ENCODE results near the gene FBLN1. TPM values are rescaled to one million over a fixed set of nuclear protein-coding genes. Genes with fewer than 3 reads are reported as not detected.
"Not testable (repeated sequence)": the region's sequence is repeated elsewhere in the genome, so short reads cannot be mapped to it uniquely, and the experiment has no call there.

FBLN1 gene
- total RNA-seq, 8 experiments from 2014 or later, result 1.2 to 67.4 (median 4.5) TPM

DNA sequence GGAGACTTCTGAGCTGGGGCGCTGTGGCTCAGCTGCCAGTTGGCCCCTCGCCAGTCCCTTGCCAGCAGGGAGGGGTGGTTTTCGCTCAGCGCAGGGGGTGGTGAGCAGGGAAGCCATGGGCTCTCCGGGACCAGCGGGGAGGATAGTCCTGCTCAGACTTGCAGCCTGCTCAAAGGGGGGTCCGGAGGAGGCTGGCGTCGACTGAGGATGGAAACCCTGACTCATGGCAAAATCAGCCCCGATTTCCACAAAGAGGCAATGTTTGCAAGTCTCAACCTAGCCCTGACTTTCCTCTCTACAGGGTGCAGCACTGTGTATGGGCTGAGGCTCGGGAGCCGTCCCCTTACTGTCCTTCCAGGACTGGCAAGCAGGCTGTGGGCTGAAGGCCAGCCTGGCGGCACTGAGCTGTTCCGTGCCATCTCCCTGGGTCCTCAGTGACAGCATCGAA is 35.1 kb downstream of the FBLN1 start:
- peak in 7 of 8 experiments; percentile 25 to 61 (median 49) for ATAC-seq (replicated peaks in 6 of 8)
- Histone ChIP-seq H3K27ac (no peak overlapping the region), H3K4me1 (replicated peaks in 1 of 2) (peaks cover under 1 to 12% of the 10 kb centered on the region in 2 donors), H3K4me3 (no peak overlapping the region)
- WGBS, 10 experiments, result 0 to 100% (median 94%) methylated on average over 1 to 3 of the region's 15 CpGs; no CpG with 5 or more reads in 5 of the 10 experiments
- in situ Hi-C loops (cut with MboI; ENCODE audit: low pct_unique_long_range_greater_than_20kb in 2 of 9, low sequenced_read_pairs in 9 of 9, unreplicated experiment in 9 of 9), result loop anchor here in 2 of 9 experiments (25.0 kb wide), 2 partner anchors 250 to 275 kb away; partner anchors contain the start of gene UPK3A (in 1 of the 2)

DNA sequence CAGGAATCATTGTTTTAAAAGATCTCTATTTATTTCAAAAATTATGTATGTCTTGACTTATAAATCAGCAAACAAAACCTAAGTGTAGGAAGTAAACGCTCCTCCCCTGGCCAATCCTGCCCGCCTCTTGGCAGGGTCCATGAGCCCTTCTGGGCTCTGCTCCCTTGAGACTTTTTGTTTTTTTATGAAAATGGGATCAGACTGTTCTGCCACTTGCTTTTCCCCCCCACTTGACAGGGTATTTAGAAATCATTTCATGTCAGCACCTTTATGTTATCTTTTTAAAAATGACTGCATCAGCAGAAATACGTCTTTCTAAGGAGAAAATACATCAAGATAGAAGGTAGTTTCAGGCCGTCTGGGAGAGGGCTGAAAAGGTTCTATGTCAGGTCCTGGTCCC is 35.6 kb downstream of the FBLN1 start:
- WGBS, 10 experiments, result 40 to 100% (median 92%) methylated on average over 1 to 4 of the region's 4 CpGs; no CpG with 5 or more reads in 2 of the 10 experiments
- in situ Hi-C loops (cut with MboI; ENCODE audit: low pct_unique_long_range_greater_than_20kb in 2 of 9, low sequenced_read_pairs in 9 of 9, unreplicated experiment in 9 of 9), result loop anchor here in 2 of 9 experiments (25.0 kb wide), 2 partner anchors 251 to 276 kb away; partner anchors contain the start of gene UPK3A (in 1 of the 2)
- Histone ChIP-seq H3K4me3 (no peak overlapping the region), H3K4me1 (replicated peaks in 1 of 2) (peaks cover 2 to 15% of the 10 kb centered on the region in 2 donors), H3K27ac (no peak overlapping the region)
- ATAC-seq (replicated peaks in 6 of 8), result no peak

DNA sequence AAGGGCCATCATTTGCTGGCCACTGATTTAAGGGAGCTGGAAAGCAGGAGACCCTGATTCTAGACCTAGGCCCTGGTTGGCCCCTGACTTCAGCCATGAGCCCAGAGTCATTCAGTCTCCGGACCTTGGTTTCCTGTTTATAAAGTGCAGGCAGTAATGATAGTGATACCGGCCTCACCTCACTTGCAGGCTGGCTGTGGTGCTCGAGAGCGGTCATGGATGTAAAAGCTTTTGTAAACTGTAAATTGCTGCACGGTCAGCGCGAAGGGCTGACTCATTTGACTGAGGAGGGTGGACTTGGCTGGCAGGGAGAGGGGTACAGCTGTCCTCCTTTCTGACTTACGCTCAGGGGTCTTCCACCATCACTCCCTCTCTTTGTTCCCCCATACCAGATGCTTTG is 37.4 kb downstream of the FBLN1 start:
- ATAC-seq (replicated peaks in 6 of 8), result peak in 2 of 8 experiments; percentile 30 to 46
- in situ Hi-C loops (cut with MboI; ENCODE audit: low pct_unique_long_range_greater_than_20kb in 2 of 9, low sequenced_read_pairs in 9 of 9, unreplicated experiment in 9 of 9), result loop anchor here in 2 of 9 experiments (25.0 kb wide), 2 partner anchors 253 to 278 kb away; partner anchors contain the start of gene UPK3A (in 1 of the 2)
- Histone ChIP-seq H3K27ac (no peak overlapping the region), H3K4me3 (no peak overlapping the region), H3K4me1 (replicated peaks in 1 of 2) (peaks cover 6 to 28% of the 10 kb centered on the region in 2 donors)
- 0 to 83% (median 78%) methylated on average over 1 to 7 of the region's 8 CpGs; no CpG with 5 or more reads in 3 of the 10 experiments for WGBS, 10 experiments

- in situ Hi-C loops (cut with MboI; ENCODE audit: low pct_unique_long_range_greater_than_20kb in 2 of 9, low sequenced_read_pairs in 9 of 9, unreplicated experiment in 9 of 9), result loop anchor here in 2 of 9 experiments (25.0 kb wide), 2 partner anchors 254 to 279 kb away; partner anchors contain the start of gene UPK3A (in 1 of the 2)
- 83 to 92% methylated on average over 2 to 4 of the region's 7 CpGs; no CpG with 5 or more reads in 8 of the 10 experiments for WGBS, 10 experiments
- no peak for ATAC-seq (replicated peaks in 6 of 8)
- Histone ChIP-seq H3K4me1 (replicated peaks in 1 of 2) (peaks cover 6 to 28% of the 10 kb centered on the region in 2 donors), H3K4me3 (no peak overlapping the region), H3K27ac (no peak overlapping the region)
Measured at GRCh38 chr22:45541382-45541979, 38.8 kb downstream of the FBLN1 start.

- H3K27ac ChIP-seq, result no peak overlapping the region
- WGBS, 10 experiments, result 60 to 100% (median 97%) methylated on average over 1 to 9 of the region's 19 CpGs; no CpG with 5 or more reads in 6 of the 10 experiments
Measured at GRCh38 chr22:45542001-45542520, 39.4 kb downstream of the FBLN1 start.

GRCh38 chr22:45542736-45543135 is 40.1 kb downstream of the FBLN1 start:
- in situ Hi-C loops (cut with MboI; ENCODE audit: low pct_unique_long_range_greater_than_20kb in 2 of 9, low sequenced_read_pairs in 9 of 9, unreplicated experiment in 9 of 9), result loop anchor here in 2 of 9 experiments (25.0 kb wide), 2 partner anchors 255 to 280 kb away; partner anchors contain the start of gene UPK3A (in 1 of the 2)
- not testable (repeated sequence) for ATAC-seq (replicated peaks in 6 of 8)

More at GRCh38 chr22:45542001-45542520, 39.4 kb downstream of the FBLN1 start:
- Histone ChIP-seq H3K4me3 (no peak overlapping the region), H3K4me1 (replicated peaks in 1 of 2) (peaks cover 6 to 28% of the 10 kb centered on the region in 2 donors)
- in situ Hi-C loops (cut with MboI; ENCODE audit: low pct_unique_long_range_greater_than_20kb in 2 of 9, low sequenced_read_pairs in 9 of 9, unreplicated experiment in 9 of 9), result loop anchor here in 2 of 9 experiments (25.0 kb wide), 2 partner anchors 255 to 280 kb away; partner anchors contain the start of gene UPK3A (in 1 of the 2)
- no peak for ATAC-seq (replicated peaks in 6 of 8)

DNA sequence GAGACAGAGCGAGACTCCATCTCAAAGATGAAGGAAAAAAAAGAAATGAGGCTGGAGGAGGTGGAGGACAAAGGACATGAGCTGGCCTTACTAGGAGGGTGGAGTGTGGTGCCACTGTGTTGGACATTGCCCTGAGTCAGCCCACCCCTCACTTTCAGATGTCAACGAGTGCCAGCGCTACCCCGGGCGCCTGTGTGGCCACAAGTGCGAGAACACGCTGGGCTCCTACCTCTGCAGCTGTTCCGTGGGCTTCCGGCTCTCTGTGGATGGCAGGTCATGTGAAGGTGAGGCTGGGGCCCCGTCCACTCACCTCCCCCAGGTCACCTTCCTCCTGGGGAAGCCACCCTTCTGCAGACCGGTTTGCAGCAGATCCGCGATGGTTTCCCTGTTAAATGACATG is 40.6 kb downstream of the FBLN1 start:
- peak overlapping the region; percentile 71 to 73 for H3K27ac ChIP-seq
- H3K4me3 ChIP-seq, result no peak overlapping the region
- in situ Hi-C loops (cut with MboI; ENCODE audit: low pct_unique_long_range_greater_than_20kb in 2 of 9, low sequenced_read_pairs in 9 of 9, unreplicated experiment in 9 of 9), result loop anchor here in 2 of 9 experiments (25.0 kb wide), 2 partner anchors 256 to 281 kb away; partner anchors contain the start of gene UPK3A (in 1 of the 2)
- peaks cover 6 to 28% of the 10 kb centered on the region in 2 donors for H3K4me1 ChIP-seq (replicated peaks in 1 of 2)
- ATAC-seq (replicated peaks in 6 of 8), result peak in 1 of 8 experiments; percentile 33
- 83 to 100% (median 98%) methylated on average over 1 to 5 of the region's 13 CpGs; no CpG with 5 or more reads in 6 of the 10 experiments for WGBS, 10 experiments

More at GRCh38 chr22:45542736-45543135, 40.1 kb downstream of the FBLN1 start:
- 88 to 100% (median 95%) methylated on average over 3 to 11 of the region's 13 CpGs; no CpG with 5 or more reads in 7 of the 10 experiments for WGBS, 10 experiments
- H3K27ac ChIP-seq, result peak overlapping the region in 1 of 2 donors; percentile 73
- H3K4me3 ChIP-seq, result not testable (repeated sequence)
- H3K4me1 ChIP-seq (replicated peaks in 1 of 2), result peaks cover 6 to 28% of the 10 kb centered on the region in 2 donors

GRCh38 chr22:45544588-45545170 is 42.0 kb downstream of the FBLN1 start:
- Histone ChIP-seq H3K27ac (no peak overlapping the region), H3K4me3 (no peak overlapping the region), H3K4me1 (replicated peaks in 1 of 2) (peaks cover 6 to 29% of the 10 kb centered on the region in 2 donors)
- no peak for ATAC-seq (replicated peaks in 6 of 8)
- in situ Hi-C loops (cut with MboI; ENCODE audit: low pct_unique_long_range_greater_than_20kb in 2 of 9, low sequenced_read_pairs in 9 of 9, unreplicated experiment in 9 of 9), result loop anchor here in 2 of 9 experiments (25.0 kb wide), 2 partner anchors 257 to 282 kb away; partner anchors contain the start of gene UPK3A (in 1 of the 2)
- WGBS, 10 experiments, result 73 to 100% (median 98%) methylated on average over 3 to 10 of the region's 12 CpGs; no CpG with 5 or more reads in 5 of the 10 experiments

DNA sequence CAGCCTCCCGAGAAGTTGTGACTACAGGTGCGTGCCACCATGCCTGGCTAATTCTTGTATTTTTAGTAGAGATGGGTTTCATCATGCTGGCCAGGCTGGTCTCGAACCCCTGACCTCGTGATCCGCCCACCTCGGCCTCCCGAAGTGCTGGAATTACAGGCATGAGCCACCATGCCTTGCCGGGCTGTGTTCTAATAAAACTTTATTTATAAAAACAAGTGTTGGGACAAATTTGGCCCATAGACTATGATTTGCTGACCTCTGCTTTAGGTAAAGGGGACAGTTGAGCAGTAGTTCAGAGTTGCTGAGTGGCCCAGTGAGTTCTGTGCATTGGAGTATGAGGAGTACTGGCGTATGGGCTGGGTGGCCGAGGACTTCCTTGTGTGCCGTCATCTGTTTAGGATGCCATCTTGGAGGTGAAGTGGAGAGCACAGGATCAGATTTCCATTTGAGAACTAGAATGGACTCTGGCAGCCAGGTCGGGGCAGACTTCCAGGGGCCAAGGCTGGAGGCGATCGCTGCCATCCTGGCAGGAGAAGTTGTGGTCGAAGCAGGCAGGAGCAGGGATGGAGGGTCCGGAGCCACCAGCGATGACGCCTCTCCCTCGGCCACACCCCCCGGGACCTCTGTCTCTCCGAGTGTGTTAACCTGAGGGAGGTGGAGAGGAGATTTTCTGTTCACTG is 43.8 kb downstream of the FBLN1 start:
- H3K4me1 ChIP-seq (replicated peaks in 1 of 2), result peaks cover 6 to 30% of the 10 kb centered on the region in 2 donors
- H3K4me3 ChIP-seq, result no peak overlapping the region
- in situ Hi-C loops (cut with MboI; ENCODE audit: low pct_unique_long_range_greater_than_20kb in 2 of 9, low sequenced_read_pairs in 9 of 9, unreplicated experiment in 9 of 9), result loop anchor here in 2 of 9 experiments (25.0 kb wide), 2 partner anchors 259 to 284 kb away; partner anchors contain the start of gene UPK3A (in 1 of the 2)
- no peak for ATAC-seq (replicated peaks in 6 of 8)
- WGBS, 10 experiments, result 80 to 100% (median 95%) methylated on average over 1 to 9 of the region's 21 CpGs; no CpG with 5 or more reads in 1 of the 10 experiments
- H3K27ac ChIP-seq, result no peak overlapping the region

DNA sequence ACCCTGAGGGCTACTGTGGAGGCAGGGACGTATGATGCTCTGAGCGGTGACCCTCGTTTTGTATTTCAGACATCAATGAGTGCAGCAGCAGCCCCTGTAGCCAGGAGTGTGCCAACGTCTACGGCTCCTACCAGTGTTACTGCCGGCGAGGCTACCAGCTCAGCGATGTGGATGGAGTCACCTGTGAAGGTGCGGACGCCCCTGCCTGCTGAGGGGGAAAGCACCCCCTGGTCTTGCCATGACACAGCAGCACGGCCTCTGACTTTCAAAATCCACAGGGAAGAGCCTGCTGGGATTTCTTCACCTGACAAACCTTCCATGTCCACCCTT is 44.3 kb downstream of the FBLN1 start:
- Histone ChIP-seq H3K4me3 (no peak overlapping the region), H3K27ac (no peak overlapping the region), H3K4me1 (replicated peaks in 1 of 2) (peaks cover 11 to 35% of the 10 kb centered on the region in 2 donors)
- in situ Hi-C loops (cut with MboI; ENCODE audit: low pct_unique_long_range_greater_than_20kb in 2 of 9, low sequenced_read_pairs in 9 of 9, unreplicated experiment in 9 of 9), result loop anchor here in 2 of 9 experiments (25.0 kb wide), 2 partner anchors 260 to 285 kb away; partner anchors contain the start of gene UPK3A (in 1 of the 2)
- 80 to 100% (median 84%) methylated on average over 1 to 9 of the region's 11 CpGs; no CpG with 5 or more reads in 5 of the 10 experiments for WGBS, 10 experiments
- no peak for ATAC-seq (replicated peaks in 6 of 8)

- WGBS, 10 experiments, result 47 to 100% (median 82%) methylated on average over 1 to 5 of the region's 6 CpGs; no CpG with 5 or more reads in 3 of the 10 experiments
- no peak for ATAC-seq (replicated peaks in 6 of 8)
- Histone ChIP-seq H3K27ac (no peak overlapping the region), H3K4me3 (no peak overlapping the region), H3K4me1 (replicated peaks in 1 of 2) (peaks cover 12 to 43% of the 10 kb centered on the region in 2 donors)
- in situ Hi-C loops (cut with MboI; ENCODE audit: low pct_unique_long_range_greater_than_20kb in 2 of 9, low sequenced_read_pairs in 9 of 9, unreplicated experiment in 9 of 9), result loop anchor here in 2 of 9 experiments (25.0 kb wide), 2 partner anchors 260 to 285 kb away; partner anchors contain the start of gene UPK3A (in 1 of the 2)
Measured at GRCh38 chr22:45547731-45548130, 45.0 kb downstream of the FBLN1 start.

All from motor neuron (in vitro differentiated cells).